Glutamatergic neuron (in vitro differentiated cells): ENCODE data around the gene FBXW9. TPM values are rescaled to one million over a fixed set of nuclear protein-coding genes. Genes with fewer than 3 reads are reported as not detected.
"Not testable (repeated sequence)": the region's sequence is repeated elsewhere in the genome, so short reads cannot be mapped to it uniquely, and the experiment has no call there.

Source experiments
- DNase-seq: peaks from one replicate; pipeline ENCODE4 v3.0.0; 2022
- H3K27ac Mint-ChIP-seq: one replicate; pipeline ENCODE4 v1.8.0; 2020; ENCODE audit warnings: mild to moderate bottlenecking, mixed read lengths, inconsistent platforms; ENCODE audit not compliant: unreplicated experiment
- H3K27me3 Mint-ChIP-seq: one replicate; pipeline ENCODE4 v1.8.0; 2020; ENCODE audit warnings: mild to moderate bottlenecking, moderate library complexity, mixed read lengths, inconsistent platforms; ENCODE audit not compliant: unreplicated experiment
- H3K36me3 Mint-ChIP-seq: one replicate; pipeline ENCODE4 v1.8.0; 2020; ENCODE audit warnings: mild to moderate bottlenecking, mixed read lengths, inconsistent platforms; ENCODE audit not compliant: unreplicated experiment
- H3K4me1 Mint-ChIP-seq: one replicate; pipeline ENCODE4 v1.8.0; 2020; ENCODE audit warnings: mild to moderate bottlenecking, low read depth, mixed read lengths, inconsistent platforms; ENCODE audit not compliant: unreplicated experiment
- H3K4me3 Mint-ChIP-seq: one replicate; pipeline ENCODE4 v1.8.0; 2020; ENCODE audit warnings: mild to moderate bottlenecking, mixed read lengths, inconsistent platforms; ENCODE audit not compliant: unreplicated experiment
- H3K9me3 Mint-ChIP-seq: one replicate; pipeline ENCODE4 v1.8.0; 2020; ENCODE audit warnings: mild to moderate bottlenecking, moderate library complexity, mixed read lengths, inconsistent platforms; ENCODE audit not compliant: unreplicated experiment
- CTCF ChIP-seq: fragments of 200-600 bp; sonication (generic); IDR thresholded peaks from one replicate; pipeline ENCODE4 v1.5.0; 2021; ENCODE audit not compliant: partially characterized antibody, unreplicated experiment
- total RNA-seq: library from RNA; stranded (reverse); fragmentation: NEBNext Ultra II Directional; extraction: Animal tissue kit (Norgen Biotek cat#: 25700); gene quantifications from one replicate; pipeline ENCODE4 v1.2.1, GENCODE V29; 2021; ENCODE audit not compliant: unreplicated experiment

The FBXW9 gene
- total RNA-seq, 1 donor from 2014 or later, result 7.4 TPM

GRCh38 chr19:12705169-12705568 is 8.7 kb upstream of the FBXW9 start:
- no peak for TF ChIP-seq CTCF
- Mint-ChIP-seq H3K9me3 (peaks cover 8% of the 10 kb centered on the region), H3K27ac (no peak overlapping the region), H3K4me1 (peaks cover 4% of the 10 kb centered on the region), H3K4me3 (no peak overlapping the region), H3K36me3 (no peaks in the 10 kb centered on the region), H3K27me3 (no peaks in the 10 kb centered on the region)
- DNase-seq, result no peak

GRCh38 chr19:12703046-12703445 is 6.6 kb upstream of the FBXW9 start:
- Mint-ChIP-seq H3K36me3 (no peaks in the 10 kb centered on the region), H3K27ac (peak overlapping the region; percentile 93), H3K9me3 (peaks cover 10% of the 10 kb centered on the region), H3K4me1 (peaks cover 4% of the 10 kb centered on the region), H3K27me3 (no peaks in the 10 kb centered on the region), H3K4me3 (peak overlapping the region; percentile 68)
- no peak for TF ChIP-seq CTCF
- DNase-seq, result peak; percentile 78

GRCh38 chr19:12701596-12702282 is 5.3 kb upstream of the FBXW9 start:
- H3K9me3 Mint-ChIP-seq, result peaks cover 11% of the 10 kb centered on the region
- DNase-seq, result no peak
- TF ChIP-seq CTCF, result no peak
- H3K27ac Mint-ChIP-seq, result peak overlapping the region; percentile 59
- H3K36me3 Mint-ChIP-seq, result no peaks in the 10 kb centered on the region
- no peaks in the 10 kb centered on the region for H3K27me3 Mint-ChIP-seq
- no peak overlapping the region for H3K4me3 Mint-ChIP-seq
- H3K4me1 Mint-ChIP-seq, result peaks cover 4% of the 10 kb centered on the region

- Mint-ChIP-seq H3K27me3 (peaks cover 2% of the 10 kb centered on the region), H3K36me3 (no peaks in the 10 kb centered on the region), H3K4me3 (peak overlapping the region; percentile 66), H3K27ac (no peak overlapping the region), H3K9me3 (peaks cover 10% of the 10 kb centered on the region), H3K4me1 (peaks cover 3% of the 10 kb centered on the region)
- TF ChIP-seq CTCF, result no peak
- DNase-seq, result no peak
Observed at GRCh38 chr19:12698138-12698537, 1.7 kb upstream of the FBXW9 start.

GRCh38 chr19:12697425-12697824 is 994 bp upstream of the FBXW9 start:
- H3K4me3 Mint-ChIP-seq, H3K4me1 Mint-ChIP-seq, H3K27ac Mint-ChIP-seq, H3K36me3 Mint-ChIP-seq, DNase-seq, H3K27me3 Mint-ChIP-seq, H3K9me3 Mint-ChIP-seq: not testable (repeated sequence)
